ENCODE data around the gene ICAM2.

- TF ChIP-seq POLR2A (IDR thresholded peaks at IDR 0.05; ENCODE audit: low read depth) (no peak), CTCF (IDR thresholded peaks at IDR 0.05) (no peak), EP300 (IDR thresholded peaks at IDR 0.05) (no peak), POLR2AphosphoS5 (IDR thresholded peaks at IDR 0.05) (no peak)
Measured at GRCh38 chr17:64036198-64036922, 15.9 kb upstream of the ICAM2 start.

Data from esophagus muscularis mucosa (tissue), 4 donors.